WTC11 (cell line): ENCODE measurements around the gene ZNF827.

Experiments used
- ATF1 ChIP-seq: sonication (generic); formaldehyde crosslinking; IDR thresholded peaks from 2 replicates; pipeline ENCODE4 v1.8.1; 2023; ENCODE audit warnings: mild to moderate bottlenecking, moderate library complexity, missing genetic modification reagents
- CDX4 ChIP-seq: fragments of 250-450 bp; sonication (Bioruptor Pico); IDR thresholded peaks from 2 replicates; pipeline ENCODE4 v1.9.0; 2021; ENCODE audit warnings: moderate library complexity, mild to moderate bottlenecking, inconsistent platforms, borderline replicate concordance
- CTCF ChIP-seq: fragments of 200-600 bp; IDR thresholded peaks from 2 replicates; pipeline ENCODE4 v1.8.0; 2022; ENCODE audit warnings: antibody characterized with exemption
- E2F1 ChIP-seq: sonication (generic); formaldehyde crosslinking; IDR thresholded peaks from 2 replicates; pipeline ENCODE4 v1.8.0; 2022; ENCODE audit warnings: mild to moderate bottlenecking, missing genetic modification reagents
- FOXK1 ChIP-seq: sonication (generic); formaldehyde crosslinking; IDR thresholded peaks from 2 replicates; pipeline ENCODE4 v1.8.0; 2022; ENCODE audit warnings: mild to moderate bottlenecking, moderate library complexity, missing genetic modification reagents
- HMGXB4 ChIP-seq: sonication (generic); formaldehyde crosslinking; IDR thresholded peaks from 2 replicates; pipeline ENCODE4 v1.8.1; 2023; ENCODE audit warnings: mild to moderate bottlenecking, moderate library complexity, missing genetic modification reagents
- JUN ChIP-seq: sonication (generic); formaldehyde crosslinking; IDR thresholded peaks from 2 replicates; pipeline ENCODE4 v1.8.0; 2023; ENCODE audit warnings: mild to moderate bottlenecking, missing genetic modification reagents
- RORB ChIP-seq: fragments of 250-450 bp; sonication (Bioruptor Pico); IDR thresholded peaks from 2 replicates; pipeline ENCODE4 v1.9.0; 2021; ENCODE audit warnings: mild to moderate bottlenecking
- ZMAT4 ChIP-seq: fragments of 250-450 bp; sonication (Bioruptor Pico); IDR thresholded peaks from 2 replicates; pipeline ENCODE4 v1.9.0; 2021; ENCODE audit warnings: mild to moderate bottlenecking

- no peak for TF ChIP-seq ATF1 (CRISPR knock-in tag)
- TF ChIP-seq RORB (CRISPR knock-in tag), result no peak
- no peak for TF ChIP-seq CDX4
- TF ChIP-seq JUN (CRISPR knock-in tag), result no peak
- TF ChIP-seq CTCF, result no peak
- TF ChIP-seq ZMAT4, result no peak
- no peak for TF ChIP-seq E2F1 (CRISPR knock-in tag)
- no peak for TF ChIP-seq FOXK1 (CRISPR knock-in tag)
- TF ChIP-seq HMGXB4 (CRISPR knock-in tag), result no peak
These were observed 159.3 kb downstream of the ZNF827 start for GRCh38 chr4:145779319-145779801.
